ENCODE results near the gene WTIP. TPM values are rescaled to one million over a fixed set of nuclear protein-coding genes. Genes with fewer than 3 reads are reported as not detected.

The WTIP gene
- total RNA-seq, 1 experiment from 2014 or later: 53.0 TPM

GRCh38 chr19:34485831-34486230, 4.3 kb downstream of the WTIP start:
- no peak for DNase-seq (ENCODE audit: low read depth in 1 of 2, low spot score in 2 of 2)
- Histone ChIP-seq H3K9me3 (replicated peaks) (0 out of 2 replicates have a peak, but pooled peaks cover 4% of the 10 kb centered on the region), H3K4me3 (no peak overlapping the region), H3K4me1 (replicated peaks) (peaks cover 18% of the 10 kb centered on the region), H3K27me3 (replicated peaks) (no peaks in the 10 kb centered on the region), H3K36me3 (peaks cover 41% of the 10 kb centered on the region), H3K27ac (no peak overlapping the region)

DNA sequence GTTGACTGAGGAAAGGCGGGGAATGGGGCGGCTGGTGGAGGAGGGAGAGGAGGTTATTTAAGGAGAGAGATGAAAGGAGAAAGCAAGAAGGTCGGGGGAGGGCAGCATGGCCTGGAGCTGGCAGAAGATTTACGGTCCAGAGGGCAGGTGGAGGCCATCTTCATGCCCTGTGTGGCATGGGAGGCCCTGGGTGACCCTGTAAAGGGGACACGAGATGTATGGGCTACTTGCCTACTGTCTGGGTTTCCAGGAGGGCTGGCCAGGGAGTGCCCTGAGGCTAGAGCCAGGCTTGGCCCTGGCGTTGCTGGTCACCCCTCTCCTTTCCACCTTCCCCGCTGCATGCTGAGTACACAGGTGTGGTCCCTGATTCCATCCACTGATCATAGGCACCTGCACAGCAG, 6.1 kb downstream of the WTIP start:
- H3K36me3 ChIP-seq: peaks cover 44% of the 10 kb centered on the region
- H3K27me3 ChIP-seq (replicated peaks): no peaks in the 10 kb centered on the region
- H3K4me1 ChIP-seq (replicated peaks): peaks cover 7% of the 10 kb centered on the region
- H3K4me3 ChIP-seq: no peak overlapping the region
- H3K9me3 ChIP-seq (replicated peaks): no peaks in the 10 kb centered on the region
- no peak for DNase-seq (ENCODE audit: low read depth in 1 of 2, low spot score in 2 of 2)
- no peak overlapping the region for H3K27ac ChIP-seq

DNA sequence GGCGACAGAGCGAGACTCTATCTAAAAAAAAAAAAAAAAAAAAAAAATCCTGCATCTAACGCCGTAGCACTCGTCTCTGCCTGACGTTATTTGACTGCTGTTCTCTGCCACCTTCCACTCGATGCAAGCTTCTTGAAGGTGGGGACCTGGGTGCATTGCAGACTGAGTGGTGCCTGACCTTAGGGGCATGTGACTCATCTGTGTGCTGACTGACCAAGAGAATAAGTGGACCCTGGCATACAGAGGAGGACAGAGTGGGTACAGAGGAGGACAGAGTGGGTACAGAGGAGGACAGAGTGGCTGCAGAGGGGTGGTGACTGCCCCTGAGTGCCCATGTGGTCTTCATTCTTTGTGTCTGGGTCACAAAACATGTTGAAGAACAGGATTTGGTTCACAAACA, 7.6 kb downstream of the WTIP start:
- H3K27me3 ChIP-seq (replicated peaks): no peaks in the 10 kb centered on the region
- DNase-seq (ENCODE audit: low read depth in 1 of 2, low spot score in 2 of 2): no peak
- peaks cover 53% of the 10 kb centered on the region for H3K36me3 ChIP-seq
- H3K9me3 ChIP-seq (replicated peaks): no peaks in the 10 kb centered on the region
- no peak overlapping the region for H3K27ac ChIP-seq
- no peak overlapping the region for H3K4me3 ChIP-seq
- no peaks in the 10 kb centered on the region for H3K4me1 ChIP-seq (replicated peaks)

- H3K27me3 ChIP-seq (replicated peaks): no peaks in the 10 kb centered on the region
- no peaks in the 10 kb centered on the region for H3K9me3 ChIP-seq (replicated peaks)
- H3K4me1 ChIP-seq (replicated peaks): no peaks in the 10 kb centered on the region
- DNase-seq (ENCODE audit: low read depth in 1 of 2, low spot score in 2 of 2): no peak
- H3K27ac ChIP-seq: no peak overlapping the region
- H3K36me3 ChIP-seq: peaks cover 63% of the 10 kb centered on the region
- no peak overlapping the region for H3K4me3 ChIP-seq
These were observed 8.7 kb downstream of the WTIP start for GRCh38 chr19:34490141-34490766.

DNA sequence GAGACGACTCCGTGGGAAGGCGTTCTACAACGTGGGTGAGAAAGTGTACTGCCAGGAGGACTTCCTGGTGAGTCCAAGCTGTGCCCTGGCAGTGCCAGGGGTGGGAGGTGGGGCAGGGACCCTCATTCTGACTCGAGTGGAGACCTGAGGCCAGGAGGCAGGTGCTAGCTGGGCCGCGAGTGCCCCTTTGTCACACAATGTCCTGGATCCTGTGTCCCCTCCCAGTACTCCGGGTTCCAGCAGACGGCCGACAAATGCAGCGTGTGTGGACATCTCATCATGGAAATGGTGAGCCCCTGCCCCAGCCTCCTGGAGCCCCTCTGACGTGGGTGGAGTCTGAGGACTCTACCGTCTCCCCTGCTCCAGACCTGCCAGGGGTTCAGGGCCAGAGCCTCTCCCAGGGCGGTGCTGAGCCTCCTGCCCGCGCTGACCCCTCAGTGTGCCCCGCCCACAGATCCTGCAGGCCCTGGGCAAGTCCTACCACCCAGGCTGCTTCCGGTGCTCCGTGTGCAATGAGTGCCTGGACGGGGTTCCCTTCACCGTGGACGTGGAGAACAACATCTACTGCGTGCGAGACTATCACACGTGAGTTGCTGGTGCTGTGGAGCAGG, 11.6 kb downstream of the WTIP start:
- no peaks in the 10 kb centered on the region for H3K27me3 ChIP-seq (replicated peaks)
- no peak for DNase-seq (ENCODE audit: low read depth in 1 of 2, low spot score in 2 of 2)
- H3K4me3 ChIP-seq: no peak overlapping the region
- H3K27ac ChIP-seq: no peak overlapping the region
- H3K36me3 ChIP-seq: peaks cover 82% of the 10 kb centered on the region
- H3K4me1 ChIP-seq (replicated peaks): no peaks in the 10 kb centered on the region
- H3K9me3 ChIP-seq (replicated peaks): no peaks in the 10 kb centered on the region

DNA sequence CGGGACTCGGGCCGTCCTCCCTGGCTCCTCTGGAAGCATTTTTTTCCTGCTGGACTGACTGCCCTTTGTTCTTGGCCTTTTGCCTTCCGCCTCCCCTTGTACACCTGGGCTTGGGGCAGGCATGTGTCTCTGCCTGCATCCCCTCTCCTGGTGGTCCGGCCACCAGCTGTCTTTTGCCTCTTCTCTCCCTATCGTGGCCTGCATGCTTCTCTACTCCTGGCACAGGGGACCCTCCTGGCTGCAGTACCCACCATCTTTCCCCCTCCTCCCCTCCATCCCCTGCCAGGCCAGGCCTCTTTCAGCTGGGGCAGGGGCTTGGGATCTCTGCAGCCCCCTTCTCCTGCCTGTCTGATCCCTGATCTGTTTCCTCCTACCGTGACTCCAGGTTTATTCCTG, 12.1 kb downstream of the WTIP start:
- Histone ChIP-seq H3K4me1 (replicated peaks) (no peaks in the 10 kb centered on the region), H3K27ac (no peak overlapping the region), H3K4me3 (no peak overlapping the region), H3K36me3 (peaks cover 85% of the 10 kb centered on the region), H3K9me3 (replicated peaks) (no peaks in the 10 kb centered on the region), H3K27me3 (replicated peaks) (no peaks in the 10 kb centered on the region)
- no peak for DNase-seq (ENCODE audit: low read depth in 1 of 2, low spot score in 2 of 2)

- peaks cover 85% of the 10 kb centered on the region for H3K36me3 ChIP-seq
- no peaks in the 10 kb centered on the region for H3K27me3 ChIP-seq (replicated peaks)
- no peaks in the 10 kb centered on the region for H3K4me1 ChIP-seq (replicated peaks)
- no peak overlapping the region for H3K4me3 ChIP-seq
- no peak overlapping the region for H3K27ac ChIP-seq
- no peak for DNase-seq (ENCODE audit: low read depth in 1 of 2, low spot score in 2 of 2)
- no peaks in the 10 kb centered on the region for H3K9me3 ChIP-seq (replicated peaks)
These were observed 13.0 kb downstream of the WTIP start for GRCh38 chr19:34494601-34495000.

DNA sequence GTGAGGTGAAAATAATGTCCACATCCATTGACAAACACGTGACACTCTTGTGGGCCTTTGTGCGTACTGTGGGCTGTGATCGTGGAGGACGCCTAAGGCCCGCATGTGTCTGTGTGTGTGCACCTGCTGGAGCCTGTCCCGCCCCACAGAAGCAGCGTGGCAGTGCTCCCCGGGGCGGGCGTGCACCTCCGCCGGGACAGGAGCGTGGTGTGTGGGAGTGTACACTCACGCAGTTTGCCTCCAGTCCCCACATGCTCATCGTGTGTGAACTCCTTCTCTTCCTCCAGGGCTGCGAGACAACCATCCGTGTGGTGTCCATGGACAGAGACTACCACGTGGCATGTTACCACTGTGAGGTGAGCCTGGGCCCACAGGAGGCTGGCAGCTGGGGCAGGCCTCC, 13.9 kb downstream of the WTIP start:
- peaks cover 80% of the 10 kb centered on the region for H3K36me3 ChIP-seq
- H3K27ac ChIP-seq: no peak overlapping the region

DNA sequence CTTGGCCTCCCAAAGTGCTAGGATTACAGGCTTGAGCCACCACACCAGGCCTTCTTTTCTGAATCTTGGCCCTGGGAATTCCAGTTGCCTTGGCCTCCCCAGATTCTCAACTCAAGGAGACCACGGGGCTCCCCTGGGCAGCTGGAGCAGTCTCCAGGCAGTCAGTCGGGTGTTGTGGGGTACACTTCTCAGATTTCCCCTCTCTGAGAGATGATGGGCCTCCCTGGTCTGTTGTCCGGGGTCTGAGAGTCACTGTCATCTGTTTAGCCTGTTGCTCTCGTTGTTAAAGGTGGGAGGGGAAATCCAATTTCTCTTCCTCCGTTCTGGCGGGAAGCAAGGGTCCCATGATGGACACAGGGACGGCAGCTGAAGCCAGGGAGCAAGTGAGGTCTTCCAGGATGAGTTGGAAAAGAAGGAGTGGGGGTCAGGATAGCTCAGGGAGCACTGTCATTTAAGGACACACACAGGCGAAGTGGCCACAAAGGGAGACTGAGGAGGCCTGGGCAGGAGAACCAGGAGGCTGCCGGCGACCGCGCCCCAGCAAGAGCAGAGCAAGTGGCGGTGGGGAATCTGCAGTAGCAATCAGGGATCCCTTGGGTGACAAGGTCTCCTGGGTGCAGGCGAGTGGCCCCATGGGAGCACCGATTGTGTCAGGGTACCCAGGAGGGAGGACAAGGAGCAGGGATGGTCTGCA, 15.7 kb downstream of the WTIP start:
- Histone ChIP-seq H3K27me3 (replicated peaks) (no peaks in the 10 kb centered on the region), H3K27ac (no peak overlapping the region), H3K9me3 (replicated peaks) (no peaks in the 10 kb centered on the region), H3K4me1 (replicated peaks) (no peaks in the 10 kb centered on the region), H3K36me3 (peaks cover 69% of the 10 kb centered on the region), H3K4me3 (no peak overlapping the region)
- no peak for DNase-seq (ENCODE audit: low read depth in 1 of 2, low spot score in 2 of 2)

More for the DNA sequence above, 13.9 kb downstream of the WTIP start:
- Histone ChIP-seq H3K4me3 (no peak overlapping the region), H3K9me3 (replicated peaks) (no peaks in the 10 kb centered on the region), H3K27me3 (replicated peaks) (no peaks in the 10 kb centered on the region), H3K4me1 (replicated peaks) (no peaks in the 10 kb centered on the region)
- DNase-seq (ENCODE audit: low read depth in 1 of 2, low spot score in 2 of 2): no peak

- H3K36me3 ChIP-seq: peaks cover 57% of the 10 kb centered on the region
- no peaks in the 10 kb centered on the region for H3K27me3 ChIP-seq (replicated peaks)
- no peaks in the 10 kb centered on the region for H3K4me1 ChIP-seq (replicated peaks)
- no peak overlapping the region for H3K4me3 ChIP-seq
- H3K27ac ChIP-seq: no peak overlapping the region
- no peaks in the 10 kb centered on the region for H3K9me3 ChIP-seq (replicated peaks)
- no peak for DNase-seq (ENCODE audit: low read depth in 1 of 2, low spot score in 2 of 2)
These were observed 17.7 kb downstream of the WTIP start for GRCh38 chr19:34499155-34499834.

- no peak overlapping the region for H3K4me3 ChIP-seq
- no peaks in the 10 kb centered on the region for H3K27me3 ChIP-seq (replicated peaks)
- H3K9me3 ChIP-seq (replicated peaks): no peaks in the 10 kb centered on the region
- H3K27ac ChIP-seq: no peak overlapping the region
- peak in 1 of 2 experiments; percentile 41 for DNase-seq (ENCODE audit: low read depth in 1 of 2, low spot score in 2 of 2)
- H3K4me1 ChIP-seq (replicated peaks): no peaks in the 10 kb centered on the region
- H3K36me3 ChIP-seq: peaks cover 43% of the 10 kb centered on the region
These were observed 19.1 kb downstream of the WTIP start for GRCh38 chr19:34500656-34501120.

- no peak overlapping the region for H3K27ac ChIP-seq
- H3K4me3 ChIP-seq: no peak overlapping the region
- H3K4me1 ChIP-seq (replicated peaks): no peaks in the 10 kb centered on the region
- H3K9me3 ChIP-seq (replicated peaks): no peaks in the 10 kb centered on the region
- peaks cover 34% of the 10 kb centered on the region for H3K36me3 ChIP-seq
- peak; percentile 60 to 92 for DNase-seq (ENCODE audit: low read depth in 1 of 2, low spot score in 2 of 2)
- no peaks in the 10 kb centered on the region for H3K27me3 ChIP-seq (replicated peaks)
These were observed 20.1 kb downstream of the WTIP start for GRCh38 chr19:34501339-34502320.

All from SJSA1 (cell line).